H1 (cell line): ENCODE data around the gene CADPS. TPM values are rescaled to one million over a fixed set of nuclear protein-coding genes. Genes with fewer than 3 reads are reported as not detected.

Experiments
- CTCF ChIA-PET: fragments of 300-600 bp; sonication (Branson Sonifier 250); formaldehyde crosslinking; loops from one replicate; lab custom pipeline; 2021; ENCODE audit not compliant: partially characterized antibody; lab: Charles Lee
- POLR2A ChIA-PET: fragments of 300-600 bp; sonication (Branson Sonifier 250); formaldehyde crosslinking; loops from one replicate; lab custom pipeline; 2021; ENCODE audit warnings: inconsistent platforms; ENCODE audit not compliant: partially characterized antibody; lab: Charles Lee
- DNase-seq, 2 experiments: peaks; one replicate each; pipeline versions ENCODE4 v3.0.0 to v3.0.0-alpha.2; 2010 to 2022; ENCODE audit warnings: low spot score in 2 of 2, low read depth in 1 of 2, mixed read lengths in 1 of 2
- FAIRE-seq: peaks from 2 replicates; lab custom pipeline; 2011; peaks lifted over from hg19 to GRCh38; lab: Jason Lieb, UNC
- H2AFZ ChIP-seq: 2 replicates; pipeline ENCODE4 v1.8.1; 2012; ENCODE audit warnings: low read length, inconsistent platforms
- H2AK5ac ChIP-seq: 2 replicates; pipeline ENCODE4 v1.6.1; 2013; ENCODE audit warnings: low read depth, low read length
- H2BK120ac ChIP-seq: replicated peaks from 2 replicates; pipeline ENCODE3; 2013; ENCODE audit warnings: low read depth, low read length, inconsistent platforms
- H2BK12ac ChIP-seq: 2 replicates; pipeline ENCODE4 v1.6.1; 2013; ENCODE audit warnings: low read depth, low read length
- H2BK15ac ChIP-seq: 2 replicates; pipeline ENCODE4 v1.6.1; 2013; ENCODE audit warnings: low read length
- H2BK20ac ChIP-seq: 2 replicates; pipeline ENCODE4 v1.6.1; 2013; ENCODE audit warnings: low read length
- H2BK5ac ChIP-seq: 2 replicates; pipeline ENCODE4 v1.6.1; 2013; ENCODE audit warnings: low read depth, low read length
- H3K14ac ChIP-seq: 2 replicates; pipeline ENCODE4 v1.6.1; 2013; ENCODE audit warnings: inconsistent platforms; ENCODE audit not compliant: insufficient read length
- H3K18ac ChIP-seq: 2 replicates; pipeline ENCODE4 v1.6.1; 2013; ENCODE audit warnings: low read length; ENCODE audit errors: extremely low read depth
- H3K23ac ChIP-seq: 2 replicates; pipeline ENCODE4 v1.6.1; 2013; ENCODE audit warnings: inconsistent platforms; ENCODE audit not compliant: insufficient read length
- H3K23me2 ChIP-seq: 2 replicates; pipeline ENCODE4 v1.6.1; 2013; ENCODE audit warnings: low read depth, low read length
- H3K27ac ChIP-seq: 2 replicates; pipeline ENCODE4 v1.6.1; 2011; ENCODE audit warnings: low read depth, low read length, inconsistent platforms
- H3K27me3 ChIP-seq, 4 experiments: replicated peaks in 1 of 4; 1 replicate in 1 of 4; 2 replicates in 3 of 4; pipeline versions ENCODE4 v1.6.1 to v1.8.1; 2011 to 2013; ENCODE audit warnings: low read length in 3 of 4, mild to moderate bottlenecking in 3 of 4, inconsistent platforms in 2 of 4, mixed read lengths in 2 of 4, moderate library complexity in 1 of 4; ENCODE audit not compliant: control insufficient read depth in 3 of 4, insufficient read depth in 3 of 4; ENCODE audit errors: extremely low read depth in 1 of 4
- H3K36me3 ChIP-seq, 4 experiments: 2 replicates each; pipeline versions ENCODE4 v1.6.1 to v1.8.1; 2011 to 2013; ENCODE audit warnings: mild to moderate bottlenecking in 4 of 4, low read length in 3 of 4, moderate library complexity in 2 of 4, control low read depth in 1 of 4, inconsistent platforms in 1 of 4; ENCODE audit not compliant: insufficient read depth in 4 of 4, control insufficient read depth in 2 of 4
- H3K4ac ChIP-seq: replicated peaks from 2 replicates; pipeline ENCODE3; 2013; ENCODE audit warnings: low read length, low read depth, mixed read lengths, inconsistent platforms; ENCODE audit not compliant: insufficient read length
- H3K4me1 ChIP-seq, 4 experiments: replicated peaks in 1 of 4; 1 replicate in 1 of 4; 2 replicates in 3 of 4; pipeline versions ENCODE4 v1.6.1 to v1.8.1; 2011 to 2013; ENCODE audit warnings: low read length in 3 of 4, inconsistent platforms in 2 of 4, mixed read lengths in 1 of 4; ENCODE audit not compliant: insufficient read depth in 4 of 4, control insufficient read depth in 3 of 4
- H3K4me2 ChIP-seq, 2 experiments: 2 replicates each; pipeline versions ENCODE4 v1.6.1 to v1.8.1; 2011 to 2013; ENCODE audit warnings: low read depth in 2 of 2, low read length in 2 of 2, control low read depth in 1 of 2, inconsistent platforms in 1 of 2, mild to moderate bottlenecking in 1 of 2; ENCODE audit not compliant: insufficient read depth in 1 of 2
- H3K4me3 ChIP-seq, 4 experiments: fragments of 200-600, 300-600 bp in 1 of 4; sonication (generic), shearing (Covaris generic), sonication (Bioruptor Twin) in 1 of 4; 2 replicates each; pipeline versions ENCODE4 v1.5.1 to v1.8.1; 2011 to 2016; ENCODE audit warnings: low read length in 4 of 4, low read depth in 3 of 4, control low read depth in 2 of 4, inconsistent platforms in 2 of 4, mild to moderate bottlenecking in 2 of 4, mixed read lengths in 1 of 4, moderate library complexity in 1 of 4; ENCODE audit not compliant: insufficient read depth in 2 of 4; ENCODE audit errors: extremely low read depth in 1 of 4
- H3K56ac ChIP-seq: replicated peaks from 2 replicates; pipeline ENCODE3; 2013; ENCODE audit warnings: low read depth, mild to moderate bottlenecking, mixed read lengths, low read length, inconsistent platforms; ENCODE audit not compliant: insufficient read length
- H3K79me1 ChIP-seq: 2 replicates; pipeline ENCODE4 v1.6.1; 2013; ENCODE audit warnings: low read depth, low read length, control low read depth
- H3K79me2 ChIP-seq, 2 experiments: 2 replicates each; pipeline versions ENCODE4 v1.6.1 to v1.8.1; 2012 to 2013; ENCODE audit warnings: low read length in 2 of 2, mild to moderate bottlenecking in 2 of 2, inconsistent platforms in 1 of 2; ENCODE audit not compliant: insufficient read depth in 2 of 2, control insufficient read depth in 1 of 2
- H3K9ac ChIP-seq, 4 experiments: replicated peaks in 1 of 4; 1 replicate in 1 of 4; 2 replicates in 3 of 4; pipeline versions ENCODE4 v1.6.1 to v1.8.1; 2011 to 2013; ENCODE audit warnings: low read depth in 3 of 4, low read length in 3 of 4, control low read depth in 2 of 4, mild to moderate bottlenecking in 2 of 4, moderate library complexity in 2 of 4, inconsistent platforms in 1 of 4; ENCODE audit errors: extremely low read depth in 1 of 4
- H3K9me3 ChIP-seq, 2 experiments: 2 replicates each; pipeline versions ENCODE4 v1.6.1 to v1.8.1; 2012 to 2013; ENCODE audit warnings: mild to moderate bottlenecking in 2 of 2, moderate library complexity in 2 of 2, control low read depth in 1 of 2, inconsistent platforms in 1 of 2, low read depth in 1 of 2, low read length in 1 of 2, mixed read lengths in 1 of 2; ENCODE audit not compliant: insufficient read depth in 2 of 2
- H4K20me1 ChIP-seq, 2 experiments: replicated peaks in 1 of 2; 2 replicates each; pipeline versions ENCODE3 to v1.8.1; 2011 to 2013; ENCODE audit warnings: inconsistent platforms in 2 of 2, low read length in 2 of 2, mild to moderate bottlenecking in 1 of 2; ENCODE audit not compliant: insufficient read depth in 2 of 2, control insufficient read depth in 1 of 2
- H4K5ac ChIP-seq: 2 replicates; pipeline ENCODE4 v1.6.1; 2013; ENCODE audit warnings: low read length, low read depth, mixed read lengths, inconsistent platforms; ENCODE audit not compliant: insufficient read length
- H4K8ac ChIP-seq: 2 replicates; pipeline ENCODE4 v1.8.0; 2013; ENCODE audit warnings: mild to moderate bottlenecking, moderate library complexity, low read length, inconsistent platforms; ENCODE audit not compliant: insufficient read depth; ENCODE audit errors: extremely low read depth
- H4K91ac ChIP-seq: replicated peaks from 2 replicates; pipeline ENCODE3; 2013; ENCODE audit warnings: low read length, mixed read lengths, inconsistent platforms; ENCODE audit not compliant: insufficient read length
- CBX8 ChIP-seq: fragments of 300-800, 300-1000 bp; sonication (generic); IDR thresholded peaks from 2 replicates; pipeline ENCODE4 v1.7.1; 2016; ENCODE audit warnings: low read depth, low read length, borderline replicate concordance
- RXRA ChIP-seq: IDR thresholded peaks from 2 replicates; pipeline ENCODE4 v1.6.1; 2011; ENCODE audit warnings: low read depth, mild to moderate bottlenecking, low read length, moderate library complexity; ENCODE audit not compliant: insufficient read depth
- SAP30 ChIP-seq: fragments of 300-600 bp; sonication (generic); IDR thresholded peaks from 2 replicates; pipeline ENCODE4 v1.7.1; 2012; ENCODE audit warnings: low read length, moderate library complexity, mild to moderate bottlenecking, inconsistent platforms; ENCODE audit not compliant: insufficient read depth, insufficient replicate concordance
- SIRT6 ChIP-seq: IDR thresholded peaks from one replicate; pipeline ENCODE4 v1.7.1; 2012; ENCODE audit warnings: low read length, inconsistent platforms
- TAF1 ChIP-seq: IDR thresholded peaks from 2 replicates; pipeline ENCODE4 v1.6.1; 2011; ENCODE audit warnings: mild to moderate bottlenecking, low read depth, low read length
- TEAD4 ChIP-seq: IDR thresholded peaks from 2 replicates; pipeline ENCODE4 v1.6.1; 2012; ENCODE audit warnings: low read depth, low read length, inconsistent platforms, mixed read lengths
- WGBS, 2 experiments: shearing (Covaris generic) in 1 of 2; methylation state at CpG; one replicate each; pipeline versions ENCODE4 v1.1.6 to v1.1.7; 2013 to 2015; ENCODE audit warnings: low lambda C conversion rate in 2 of 2, mixed read lengths in 2 of 2, inconsistent platforms in 1 of 2, low coverage in 1 of 2, missing lambda C conversion rate in 1 of 2; ENCODE audit not compliant: insufficient replicate concordance in 2 of 2, insufficient coverage in 1 of 2, insufficient read length in 1 of 2; ENCODE audit errors: extremely low coverage in 1 of 2, missing lambda C conversion rate in 1 of 2; 5-methylcytosine and 5-hydroxymethylcytosine counted together
- polyA plus RNA-seq, 7 experiments: library from polyadenylated mRNA; depleted of rRNA in 3 of 7; stranded (reverse) in 5 of 7; unstranded in 2 of 7; fragments of >200 nt in 5 of 7; fragments of 200-250 nt in 2 of 7; gene quantifications; 1 replicate in 5 of 7; 2 replicates in 1 of 7; 4 replicates in 1 of 7; pipeline versions ENCODE4 v1.2.1 to v1.2.3, GENCODE V29; 2011 to 2013; ENCODE audit warnings: missing spikeins in 2 of 7, mixed read lengths in 2 of 7
- total RNA-seq: library from RNA; stranded (reverse); fragmentation: NEBNext Ultra II Directional; extraction: Animal tissue kit (Norgen Biotek cat#: 25700); gene quantifications from 2 replicates; pipeline ENCODE4 v1.2.1, GENCODE V29; 2021

Gene CADPS
- total and polyA plus RNA-seq, 2 of the 8 experiments (the other 6 are each of a cell fraction or from before 2014, with no cell fraction given): 7.1 to 10.2 TPM

DNA sequence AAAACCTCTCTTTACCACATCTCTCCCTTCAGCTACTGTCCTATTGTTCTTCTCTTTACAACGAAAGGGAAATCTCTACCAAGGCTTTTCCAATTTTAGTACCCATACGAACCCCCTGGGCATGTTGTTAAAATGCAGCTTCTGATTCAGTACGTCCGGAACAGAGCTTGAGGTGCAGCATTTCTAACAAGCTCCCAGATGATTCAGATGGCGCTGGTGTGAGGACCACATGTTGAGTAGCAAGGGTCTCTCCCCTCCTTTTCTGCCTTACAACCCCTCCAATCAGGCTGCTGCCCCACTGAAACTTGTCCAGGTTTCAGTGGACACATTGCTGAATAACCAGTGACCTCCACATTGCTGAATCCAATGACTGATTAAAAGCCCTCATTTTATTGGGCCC is 324.8 kb downstream of the CADPS start:
- H3K4me1 ChIP-seq: peaks cover under 1 to 3% (median 2%) of the 10 kb centered on the region in 4 experiments
- no peak overlapping the region for H4K91ac ChIP-seq
- no peaks in the 10 kb centered on the region; a peak in 1 of 4 replicates for H3K79me2 ChIP-seq
- H3K4me2 ChIP-seq: no peak overlapping the region
- WGBS, 2 experiments: 93% methylated on average over 5 of the region's 5 CpGs; no CpG with 5 or more reads in 1 of the 2 experiments
- no peak overlapping the region for H2BK20ac ChIP-seq
- H4K5ac ChIP-seq: no peak overlapping the region
- FAIRE-seq (no peak), DNase-seq (no peak)
- H3K14ac ChIP-seq: no peak overlapping the region
- H3K18ac ChIP-seq: no peak overlapping the region
- H2BK5ac ChIP-seq: no peak overlapping the region
- no peaks in the 10 kb centered on the region for H3K36me3 ChIP-seq
- no peaks in the 10 kb centered on the region for H3K9me3 ChIP-seq
- no peak overlapping the region for H2BK12ac ChIP-seq
- H3K4me3 ChIP-seq: no peak overlapping the region
- H3K27ac ChIP-seq: no peak overlapping the region
- H3K23me2 ChIP-seq: no peaks in the 10 kb centered on the region; the same call in 1 of the 2 replicates
- no peak overlapping the region for H3K56ac ChIP-seq
- H3K79me1 ChIP-seq: no peaks in the 10 kb centered on the region; the same call in 1 of the 2 replicates
- no peak overlapping the region for H3K23ac ChIP-seq
- no peak overlapping the region for H3K4ac ChIP-seq
- no peak overlapping the region for H3K9ac ChIP-seq
- no peak overlapping the region for H2BK15ac ChIP-seq
- no peaks in the 10 kb centered on the region for H4K20me1 ChIP-seq
- H2AFZ ChIP-seq: no peak overlapping the region
- no peak overlapping the region for H4K8ac ChIP-seq
- ChIA-PET CTCF (interaction anchor here (0.8 to 1.7 kb wide), 4 partner anchors 11 to 201 kb away, joined by 3 to 4 read pairs (median 3); no protein-coding TSS in a partner anchor), POLR2A (no interaction called here)
- no peaks in the 10 kb centered on the region for H3K27me3 ChIP-seq
- TF ChIP-seq CBX8 (no peak), TAF1 (no peak), RXRA (no peak), TEAD4 (no peak), SAP30 (no peak), SIRT6 (no peak)
- H2BK120ac ChIP-seq: no peak overlapping the region
- no peak overlapping the region for H2AK5ac ChIP-seq
